GM10266 (cell line): ENCODE measurements around the gene COL21A1.

ENCODE experiments used
- DNase-seq: peaks from one replicate; pipeline ENCODE4 v3.0.0; 2012; ENCODE audit errors: extremely low spot score
- CTCF ChIP-seq: IDR thresholded peaks from 2 replicates; pipeline ENCODE4 v1.5.1; 2012; ENCODE audit warnings: mild to moderate bottlenecking, low read depth; ENCODE audit not compliant: control insufficient read depth, insufficient read depth; ENCODE audit errors: missing control alignments

Gene COL21A1

GRCh38 chr6:56246881-56247653 lies at the start of gene COL21A1:
Gene COL21A1, minus strand, starts transcription at chr6:56247580. Its CDS starts 64,962 bp downstream, at chr6:56182618.
- DNase-seq, result no peak
- TF ChIP-seq CTCF, result no peak

GRCh38 chr6:56293781-56294180 lies 46.4 kb upstream of the COL21A1 start:
- no peak for DNase-seq
- no peak for TF ChIP-seq CTCF

GRCh38 chr6:56292505-56293181 lies 45.3 kb upstream of the COL21A1 start:
- peak; percentile 8 for DNase-seq
- peak; percentile 38 for TF ChIP-seq CTCF

- no peak for DNase-seq
- no peak for TF ChIP-seq CTCF
These were observed 44.0 kb upstream of the COL21A1 start for GRCh38 chr6:56291302-56291917.

- no peak for TF ChIP-seq CTCF
- no peak for DNase-seq
These were observed 42.3 kb upstream of the COL21A1 start for GRCh38 chr6:56289721-56290120.

- no peak for DNase-seq
These were observed 41.0 kb upstream of the COL21A1 start for GRCh38 chr6:56288347-56288746.

More at GRCh38 chr6:56288347-56288746, 41.0 kb upstream of the COL21A1 start:
- no peak for TF ChIP-seq CTCF
